Hepatocyte (in vitro differentiated cells): ENCODE results near the gene SERPINA3.
"Not testable (repeated sequence)": the region's sequence is repeated elsewhere in the genome, so short reads cannot be mapped to it uniquely, and the experiment has no call there.

Experiments used
- CTCF ChIP-seq: fragments of 200-600 bp; sonication (generic); IDR thresholded peaks from 2 replicates; pipeline ENCODE4 v1.5.1; 2016; ENCODE audit warnings: antibody characterized with exemption, mild to moderate bottlenecking; ENCODE audit not compliant: poor library complexity
- EZH2phosphoT487 ChIP-seq: fragments of 200-600 bp; sonication (generic); IDR thresholded peaks from one replicate; pipeline ENCODE4 v1.6.1; 2018; ENCODE audit warnings: antibody characterized with exemption, mild to moderate bottlenecking, low read depth, moderate library complexity; ENCODE audit not compliant: unreplicated experiment, severe bottlenecking

GRCh38 chr14:94608966-94609365 is 3.2 kb upstream of the SERPINA3 start:
- not testable (repeated sequence) for TF ChIP-seq CTCF, EZH2phosphoT487
